ENCODE data around the gene GALK1. TPM values are rescaled to one million over a fixed set of nuclear protein-coding genes. Genes with fewer than 3 reads are reported as not detected.
A peak's percentile ranks its signal among the peaks of the same experiment; 100 is the strongest.

Gene GALK1
- total RNA-seq, 1 donor from 2014 or later = 101 TPM

DNA sequence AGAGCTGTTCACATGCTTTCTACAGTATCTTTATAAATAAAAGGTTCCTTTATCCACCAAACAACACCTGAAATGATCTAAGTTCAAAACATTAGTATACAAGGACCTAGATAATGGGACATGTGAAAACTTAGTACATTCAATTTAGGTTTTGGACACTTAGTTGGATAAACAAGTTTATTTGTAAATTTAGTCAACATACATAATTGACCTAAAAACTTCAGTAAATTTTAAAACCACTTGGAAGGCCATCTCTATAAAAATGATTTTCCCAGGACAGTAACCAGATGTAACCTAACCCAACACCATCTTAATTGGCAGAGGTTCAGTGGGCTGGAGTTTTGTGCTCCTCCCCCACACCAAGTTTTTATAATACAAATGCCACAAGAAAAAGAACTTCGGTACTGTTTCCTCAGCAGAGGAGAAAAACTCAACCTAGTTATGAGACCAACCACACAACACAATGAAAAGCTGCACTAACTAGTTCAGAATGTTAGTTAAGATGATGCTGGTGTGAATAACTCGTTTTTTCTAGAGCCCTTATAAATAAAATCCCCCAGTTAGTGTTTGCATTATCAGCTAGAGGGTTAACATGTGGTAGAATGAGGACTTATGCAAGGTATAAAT lies 12.4 kb upstream of the GALK1 start:
- Histone ChIP-seq H3K27me3 (no peaks in the 10 kb centered on the region), H3K9me3 (no peaks in the 10 kb centered on the region), H3K4me1 (peaks cover 0 to 31% of the 10 kb centered on the region in 2 donors), H3K4me3 (peak overlapping the region; percentile 86 to 91), H3K27ac (peak overlapping the region; percentile 34 to 37), H3K36me3 (peaks cover 32 to 54% of the 10 kb centered on the region in 2 donors)
- intact Hi-C loops (cut with DNase I) = no loop called here
- TF ChIP-seq, protein P1, sequence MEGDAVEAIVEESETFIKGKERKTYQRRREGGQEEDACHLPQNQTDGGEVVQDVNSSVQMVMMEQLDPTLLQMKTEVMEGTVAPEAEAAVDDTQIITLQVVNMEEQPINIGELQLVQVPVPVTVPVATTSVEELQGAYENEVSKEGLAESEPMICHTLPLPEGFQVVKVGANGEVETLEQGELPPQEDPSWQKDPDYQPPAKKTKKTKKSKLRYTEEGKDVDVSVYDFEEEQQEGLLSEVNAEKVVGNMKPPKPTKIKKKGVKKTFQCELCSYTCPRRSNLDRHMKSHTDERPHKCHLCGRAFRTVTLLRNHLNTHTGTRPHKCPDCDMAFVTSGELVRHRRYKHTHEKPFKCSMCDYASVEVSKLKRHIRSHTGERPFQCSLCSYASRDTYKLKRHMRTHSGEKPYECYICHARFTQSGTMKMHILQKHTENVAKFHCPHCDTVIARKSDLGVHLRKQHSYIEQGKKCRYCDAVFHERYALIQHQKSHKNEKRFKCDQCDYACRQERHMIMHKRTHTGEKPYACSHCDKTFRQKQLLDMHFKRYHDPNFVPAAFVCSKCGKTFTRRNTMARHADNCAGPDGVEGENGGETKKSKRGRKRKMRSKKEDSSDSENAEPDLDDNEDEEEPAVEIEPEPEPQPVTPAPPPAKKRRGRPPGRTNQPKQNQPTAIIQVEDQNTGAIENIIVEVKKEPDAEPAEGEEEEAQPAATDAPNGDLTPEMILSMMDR (IDR thresholded peaks at IDR 0.05) = no peak
- DNase-seq (ENCODE audit: low spot score in 2 of 2) = no peak

- intact Hi-C loops (cut with DNase I) = no loop called here
These were observed 11.6 kb upstream of the GALK1 start for GRCh38 chr17:75776386-75777295.

DNA sequence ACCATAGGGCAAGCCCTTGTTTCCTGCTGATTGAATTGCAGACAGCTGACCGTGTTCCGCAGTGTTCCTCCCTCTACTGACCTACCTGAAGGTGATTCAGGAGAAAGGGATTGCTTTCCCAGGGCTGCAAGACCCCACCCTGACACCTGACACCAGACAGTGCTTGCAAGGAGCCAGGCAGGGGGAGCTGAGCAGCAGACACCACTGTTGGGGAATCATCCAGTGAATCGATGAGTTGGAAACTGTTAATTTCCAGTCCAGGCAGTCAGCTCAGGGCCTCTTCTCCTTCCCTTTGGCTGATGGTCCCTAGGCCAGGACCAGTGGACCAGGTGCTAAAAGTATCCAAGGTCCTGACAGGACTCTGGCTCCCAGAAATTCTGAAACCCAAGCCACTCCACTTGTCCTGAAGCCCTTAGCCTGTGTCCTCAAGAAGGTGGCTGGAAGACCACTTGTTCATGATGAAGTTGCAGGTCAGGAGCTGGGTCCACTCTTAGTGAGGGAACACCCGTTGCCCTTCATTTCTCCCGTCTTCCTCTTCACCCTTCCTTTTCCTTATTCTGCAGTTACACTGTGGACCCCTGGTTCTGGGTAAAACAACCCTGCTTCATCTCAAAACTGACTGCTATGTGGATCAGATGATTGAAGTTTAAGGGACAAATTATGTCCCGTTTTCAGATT lies 10.1 kb upstream of the GALK1 start:
- intact Hi-C loops (cut with DNase I) = no loop called here
- TF ChIP-seq, protein P1 (IDR thresholded peaks at IDR 0.05) = no peak
- peak in 1 of 2 donors; percentile 67 for DNase-seq (ENCODE audit: low spot score in 2 of 2)
- Histone ChIP-seq H3K4me3 (peak overlapping the region in 1 of 2 donors; percentile 91), H3K27ac (peak overlapping the region; percentile 17 to 43), H3K4me1 (peaks cover 0 to 28% of the 10 kb centered on the region in 2 donors), H3K9me3 (no peaks in the 10 kb centered on the region), H3K36me3 (peaks cover 32 to 54% of the 10 kb centered on the region in 2 donors), H3K27me3 (no peaks in the 10 kb centered on the region)

More at GRCh38 chr17:75776386-75777295, 11.6 kb upstream of the GALK1 start:
- H3K9me3 ChIP-seq = no peaks in the 10 kb centered on the region
- H3K27me3 ChIP-seq = no peaks in the 10 kb centered on the region
- H3K4me1 ChIP-seq = peaks cover 0 to 31% of the 10 kb centered on the region in 2 donors
- peak overlapping the region; percentile 86 to 91 for H3K4me3 ChIP-seq
- H3K36me3 ChIP-seq = peaks cover 32 to 54% of the 10 kb centered on the region in 2 donors
- TF ChIP-seq, protein P1 (IDR thresholded peaks at IDR 0.05) = no peak
- peak in 1 of 2 donors; percentile 64 for DNase-seq (ENCODE audit: low spot score in 2 of 2)
- H3K27ac ChIP-seq = peak overlapping the region; percentile 34 to 37

DNA sequence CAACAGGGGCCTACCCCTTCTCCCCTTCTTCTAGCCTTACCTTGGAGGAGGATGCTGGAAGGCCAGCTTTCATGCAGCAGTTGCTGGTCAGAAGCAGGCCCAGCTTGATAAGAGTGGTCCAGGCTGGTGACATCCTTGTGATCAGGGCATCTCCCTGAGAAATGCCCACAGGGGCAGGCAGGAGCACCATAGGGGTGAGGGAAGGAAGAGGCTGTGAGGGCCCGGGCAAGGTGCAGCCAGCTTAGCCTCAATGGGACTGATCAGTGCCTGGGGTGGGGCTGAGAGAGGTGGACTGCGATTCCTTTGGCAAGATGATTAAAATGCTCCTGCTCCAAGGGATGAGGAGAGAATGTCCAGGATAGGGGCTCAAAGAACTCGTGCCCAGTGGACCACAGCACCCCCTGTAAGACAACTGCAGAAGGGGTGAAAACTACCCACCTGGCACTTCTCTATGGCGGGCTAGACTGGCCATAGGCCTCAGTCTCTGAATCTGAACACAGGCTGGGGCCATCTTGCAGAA lies 9.5 kb upstream of the GALK1 start:
- H3K9me3 ChIP-seq = no peaks in the 10 kb centered on the region
- H3K4me3 ChIP-seq = no peak overlapping the region
- peak overlapping the region; percentile 5 to 17 for H3K27ac ChIP-seq
- H3K36me3 ChIP-seq = peaks cover 32 to 54% of the 10 kb centered on the region in 2 donors
- peak in 1 of 2 donors; percentile 64 for DNase-seq (ENCODE audit: low spot score in 2 of 2)
- H3K4me1 ChIP-seq = peaks cover 0 to 28% of the 10 kb centered on the region in 2 donors
- TF ChIP-seq, protein P1 (IDR thresholded peaks at IDR 0.05) = no peak
- intact Hi-C loops (cut with DNase I) = no loop called here
- no peaks in the 10 kb centered on the region for H3K27me3 ChIP-seq

GRCh38 chr17:75773808-75774470 lies 8.9 kb upstream of the GALK1 start:
- Histone ChIP-seq H3K36me3 (peaks cover 31 to 52% of the 10 kb centered on the region in 2 donors), H3K27ac (no peak overlapping the region)
- intact Hi-C loops (cut with DNase I) = no loop called here

More at GRCh38 chr17:75773808-75774470, 8.9 kb upstream of the GALK1 start:
- Histone ChIP-seq H3K9me3 (no peaks in the 10 kb centered on the region), H3K4me3 (no peak overlapping the region), H3K4me1 (peaks cover 0 to 28% of the 10 kb centered on the region in 2 donors), H3K27me3 (no peaks in the 10 kb centered on the region)
- peak in 1 of 2 donors; percentile 69 for DNase-seq (ENCODE audit: low spot score in 2 of 2)
- TF ChIP-seq, protein P1 (IDR thresholded peaks at IDR 0.05) = no peak

Measured in ascending aorta (tissue), 2 donors.